HG03571 (cell line): ENCODE data around the gene ROCK2.

Experiments used
- ATAC-seq: cut with Tn5 transposase; IDR thresholded peaks from one replicate; pipeline ENCODE4 v1.9.1; 2021; ENCODE audit not compliant: unreplicated experiment

Gene ROCK2

GRCh38 chr2:11367170-11367730 is 22.8 kb upstream of the ROCK2 start:
- ATAC-seq, result no peak

- ATAC-seq, result no peak
Measured at GRCh38 chr2:11366326-11366741, 21.9 kb upstream of the ROCK2 start.

- no peak for ATAC-seq
Measured at GRCh38 chr2:11365096-11365879, 20.9 kb upstream of the ROCK2 start.

- ATAC-seq, result no peak
Measured at GRCh38 chr2:11364565-11364887, 20.1 kb upstream of the ROCK2 start.

- no peak for ATAC-seq
Measured at GRCh38 chr2:11363868-11364564, 19.6 kb upstream of the ROCK2 start.

- no peak for ATAC-seq
Measured at GRCh38 chr2:11359865-11360264, 15.4 kb upstream of the ROCK2 start.

- no peak for ATAC-seq
Measured at GRCh38 chr2:11357428-11357972, 13.1 kb upstream of the ROCK2 start.

GRCh38 chr2:11356764-11357163 is 12.3 kb upstream of the ROCK2 start:
- ATAC-seq, result no peak

- no peak for ATAC-seq
Measured at GRCh38 chr2:11355194-11356053, 11.0 kb upstream of the ROCK2 start.

GRCh38 chr2:11354363-11355154 is 10.1 kb upstream of the ROCK2 start:
- no peak for ATAC-seq

GRCh38 chr2:11352781-11353537 is 8.5 kb upstream of the ROCK2 start:
- ATAC-seq, result no peak

GRCh38 chr2:11348209-11348749 is 3.8 kb upstream of the ROCK2 start:
- no peak for ATAC-seq

- ATAC-seq, result no peak
Measured at GRCh38 chr2:11347403-11347959, 3.0 kb upstream of the ROCK2 start.

- ATAC-seq, result no peak
Measured at GRCh38 chr2:11346023-11346482, 1.6 kb upstream of the ROCK2 start.

- peak; percentile 30 for ATAC-seq
Measured at GRCh38 chr2:11344956-11345677, 681 bp upstream of the ROCK2 start.

GRCh38 chr2:11343650-11344341 is 640 bp downstream of the ROCK2 start:
- peak; percentile 36 for ATAC-seq

GRCh38 chr2:11343368-11343649 is 1.1 kb downstream of the ROCK2 start:
- ATAC-seq, result no peak
